Measurements from ENCODE around the gene NECAP2. TPM values are rescaled to one million over a fixed set of nuclear protein-coding genes. Genes with fewer than 3 reads are reported as not detected.

The NECAP2 gene
- polyA plus RNA-seq, 2 of the 4 experiments (the other 2 are of a cell fraction): 29.7 to 38.5 TPM

DNA sequence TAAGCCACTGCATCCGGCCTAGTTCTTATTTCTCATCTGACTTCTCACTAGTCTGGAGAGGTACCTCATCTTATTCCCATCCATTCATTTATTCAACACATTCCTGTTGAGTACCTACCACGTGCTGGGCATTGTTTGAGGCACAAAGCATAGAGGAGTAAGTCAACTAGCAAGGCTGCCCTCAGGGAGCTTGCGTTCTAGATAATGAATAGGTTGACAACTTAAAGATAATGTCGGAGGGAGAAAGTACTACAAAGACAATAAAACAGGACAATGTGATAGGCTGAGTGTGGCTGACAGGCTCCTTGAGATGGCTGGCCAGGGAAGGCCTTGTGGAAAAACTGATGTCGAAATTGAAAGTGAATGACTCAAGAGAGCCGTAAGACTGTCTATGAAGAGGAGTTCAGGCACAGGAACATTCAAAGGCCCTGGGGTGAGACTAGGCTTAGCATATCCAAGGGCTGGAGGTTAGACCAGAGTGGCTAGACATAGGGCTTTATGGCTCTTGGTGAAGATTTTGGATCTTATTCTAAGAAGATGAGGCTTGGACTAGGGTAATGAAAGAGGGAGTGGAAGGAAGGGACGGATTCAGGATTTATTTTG lies 21.6 kb upstream of the NECAP2 start:
- DNase-seq (ENCODE audit: low read depth in 1 of 2, low spot score in 1 of 2): no peak
- H3K4me1 ChIP-seq: no peaks in the 10 kb centered on the region
- ChIA-PET POLR2A (no interaction called here), CTCF (interaction anchor here (1.3 kb wide), 1 partner anchor 67 kb away, joined by 3 read pairs; the partner anchor contains the start of gene FBXO42)
- H3K4me3 ChIP-seq: no peak overlapping the region
- no peak for TF ChIP-seq RARB (CRISPR knock-in tag; IDR thresholded peaks at IDR 0.05)
- TF ChIP-seq, protein P1, sequence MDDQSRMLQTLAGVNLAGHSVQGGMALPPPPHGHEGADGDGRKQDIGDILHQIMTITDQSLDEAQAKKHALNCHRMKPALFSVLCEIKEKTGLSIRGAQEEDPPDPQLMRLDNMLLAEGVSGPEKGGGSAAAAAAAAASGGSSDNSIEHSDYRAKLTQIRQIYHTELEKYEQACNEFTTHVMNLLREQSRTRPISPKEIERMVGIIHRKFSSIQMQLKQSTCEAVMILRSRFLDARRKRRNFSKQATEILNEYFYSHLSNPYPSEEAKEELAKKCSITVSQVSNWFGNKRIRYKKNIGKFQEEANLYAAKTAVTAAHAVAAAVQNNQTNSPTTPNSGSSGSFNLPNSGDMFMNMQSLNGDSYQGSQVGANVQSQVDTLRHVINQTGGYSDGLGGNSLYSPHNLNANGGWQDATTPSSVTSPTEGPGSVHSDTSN (IDR thresholded peaks at IDR 0.05): no peak
- no peak for TF ChIP-seq ELK1 (IDR thresholded peaks at IDR 0.05; ENCODE audit: low read depth, low read length)
- no peak for TF ChIP-seq CBX2 (IDR thresholded peaks at IDR 0.05; ENCODE audit: borderline replicate concordance, low read depth)
- TF ChIP-seq CHD2 (IDR thresholded peaks at IDR 0.05; ENCODE audit: low read length, partially characterized antibody): no peak
- no peak for TF ChIP-seq FOXS1 (CRISPR knock-in tag; IDR thresholded peaks at IDR 0.05)
- no peak for TF ChIP-seq KDM5A (IDR thresholded peaks at IDR 0.05)
- TF ChIP-seq JUNB (IDR thresholded peaks at IDR 0.05): no peak
- no peak for TF ChIP-seq USF2 (IDR thresholded peaks at IDR 0.05)
- TF ChIP-seq NR3C1 (IDR thresholded peaks at IDR 0.05): no peak
- no peak for TF ChIP-seq E2F6 (IDR thresholded peaks at IDR 0.05; ENCODE audit: borderline replicate concordance, low read depth)
- TF ChIP-seq JUN (IDR thresholded peaks at IDR 0.05): no peak
- no peak for TF ChIP-seq EHF (CRISPR knock-in tag; IDR thresholded peaks at IDR 0.05)
- no peak for TF ChIP-seq MAX (IDR thresholded peaks at IDR 0.05)
- no peak for TF ChIP-seq HOXB13 (CRISPR knock-in tag; IDR thresholded peaks at IDR 0.05; ENCODE audit: low read depth)
- no peak for TF ChIP-seq MYC (IDR thresholded peaks at IDR 0.05; ENCODE audit: borderline replicate concordance, low read length)
- TF ChIP-seq RCOR1 (IDR thresholded peaks at IDR 0.05; ENCODE audit: low read depth, low read length): no peak
- no peak for TF ChIP-seq HDAC2 (IDR thresholded peaks at IDR 0.05)
- no peak for TF ChIP-seq ZSCAN20 (CRISPR knock-in tag; IDR thresholded peaks at IDR 0.05)
- no peaks in the 10 kb centered on the region for H3K9me3 ChIP-seq
- FAIRE-seq: no peak
- no peak overlapping the region for H3K27ac ChIP-seq
- no peak overlapping the region for H3K4me2 ChIP-seq
- WGBS (ENCODE audit: missing lambda C conversion rate): 76% methylated on average over 7 of the region's 7 CpGs
- ATAC-seq: no peak

GRCh38 chr1:16420424-16421118 lies 20.0 kb upstream of the NECAP2 start:
- no peaks in the 10 kb centered on the region for H3K9me3 ChIP-seq
- H3K4me2 ChIP-seq: no peak overlapping the region
- TF ChIP-seq RFX5 (IDR thresholded peaks at IDR 0.05) (no peak), KDM5A (IDR thresholded peaks at IDR 0.05) (no peak), POLR2A (IDR thresholded peaks at IDR 0.05; ENCODE audit: low read length) (no peak), KDM1A (IDR thresholded peaks at IDR 0.05; ENCODE audit: low read depth) (no peak), EHMT2 (IDR thresholded peaks at IDR 0.05; ENCODE audit: low read depth) (no peak), RAD21 (conservative IDR thresholded peaks at IDR 0.05 in 1 of 2, IDR thresholded peaks at IDR 0.05 in 1 of 2) (no peak), NPAS2 (CRISPR knock-in tag; IDR thresholded peaks at IDR 0.05; ENCODE audit: borderline replicate concordance) (no peak), JUN (IDR thresholded peaks at IDR 0.05) (no peak), NFE2L2 (conservative IDR thresholded peaks at IDR 0.05; ENCODE audit: low read length) (no peak), MYC (IDR thresholded peaks at IDR 0.05; ENCODE audit: borderline replicate concordance, low read length) (no peak), BHLHE40 (IDR thresholded peaks at IDR 0.05; ENCODE audit: low read depth, low read length) (no peak)
- H3K4me1 ChIP-seq: 0 out of 3 replicates have a peak, but pooled peaks cover 4% of the 10 kb centered on the region
- 59% methylated on average over 9 of the region's 9 CpGs for WGBS (ENCODE audit: missing lambda C conversion rate)
- FAIRE-seq: no peak
- POLR2A ChIA-PET: no interaction called here
- no peak for DNase-seq (ENCODE audit: low read depth in 1 of 2, low spot score in 1 of 2)
- H3K27ac ChIP-seq: no peak overlapping the region
- no peak overlapping the region for H3K4me3 ChIP-seq
- ATAC-seq: no peak
- CTCF ChIA-PET: interaction anchor here (1.4 kb wide), 1 partner anchor 21 kb away, joined by 5 read pairs; the partner anchor contains the start of gene NECAP2

Data from A549 (cell line).